Liver (tissue), 9 donors: ENCODE results near the gene DPH5. TPM values are rescaled to one million over a fixed set of nuclear protein-coding genes. Genes with fewer than 3 reads are reported as not detected.

Experiments
- DNase-seq: peaks from one replicate; pipeline ENCODE4 v3.0.0-alpha.2; 2017; ENCODE audit warnings: low spot score
- H3K27ac ChIP-seq, 2 donors: one replicate each; pipeline ENCODE4 v1.7.0; 2013; ENCODE audit warnings: inconsistent platforms in 2 of 2, low read length in 2 of 2, control low read depth in 1 of 2, low read depth in 1 of 2, mild to moderate bottlenecking in 1 of 2
- H3K27me3 ChIP-seq, 4 donors: one replicate each; pipeline versions ENCODE4 v1.6.1 to v1.7.0; 2013; ENCODE audit warnings: low read length in 3 of 4, inconsistent platforms in 1 of 4, mild to moderate bottlenecking in 1 of 4, moderate library complexity in 1 of 4; ENCODE audit not compliant: control insufficient read depth in 4 of 4, insufficient read depth in 4 of 4
- H3K36me3 ChIP-seq, 4 donors: one replicate each; pipeline versions ENCODE4 v1.6.1 to v1.7.0; 2013; ENCODE audit warnings: low read length in 3 of 4, mild to moderate bottlenecking in 3 of 4, low read depth in 1 of 4, moderate library complexity in 1 of 4; ENCODE audit not compliant: control insufficient read depth in 4 of 4, insufficient read depth in 3 of 4
- H3K4me1 ChIP-seq, 4 donors: one replicate each; pipeline versions ENCODE4 v1.6.1 to v1.7.0; 2013; ENCODE audit warnings: low read length in 3 of 4, mild to moderate bottlenecking in 3 of 4, moderate library complexity in 1 of 4; ENCODE audit not compliant: control insufficient read depth in 4 of 4, insufficient read depth in 4 of 4
- H3K4me3 ChIP-seq, 3 donors: one replicate each; pipeline versions ENCODE4 v1.6.1 to v1.7.0; 2013; ENCODE audit warnings: low read length in 3 of 3, control low read depth in 1 of 3, low read depth in 1 of 3, mild to moderate bottlenecking in 1 of 3
- H3K9ac ChIP-seq, 2 donors: one replicate each; pipeline ENCODE4 v1.7.0; 2013; ENCODE audit warnings: low read length in 2 of 2, mild to moderate bottlenecking in 2 of 2, moderate library complexity in 2 of 2, control low read depth in 1 of 2, low read depth in 1 of 2
- H3K9me3 ChIP-seq, 4 donors: one replicate each; pipeline versions ENCODE4 v1.6.1 to v1.7.0; 2013; ENCODE audit warnings: low read length in 3 of 4; ENCODE audit not compliant: control insufficient read depth in 4 of 4
- EGR1 ChIP-seq, 2 donors: IDR thresholded peaks; 2 replicates each; pipeline ENCODE4 v1.6.1; 2016 to 2018; ENCODE audit warnings: antibody characterized with exemption in 2 of 2, low read depth in 2 of 2
- FOXA1 ChIP-seq: IDR thresholded peaks from 2 replicates; pipeline ENCODE4 v1.6.1; 2016; ENCODE audit warnings: antibody characterized with exemption
- GABPA ChIP-seq, 2 donors: IDR thresholded peaks in 1 of 2; conservative IDR thresholded peaks in 1 of 2; 2 replicates each; pipeline ENCODE4 v1.6.1; 2016; ENCODE audit warnings: antibody characterized with exemption in 2 of 2, mild to moderate bottlenecking in 1 of 2, moderate library complexity in 1 of 2
- HNF4A ChIP-seq, 2 donors: conservative IDR thresholded peaks; 2 replicates each; pipeline ENCODE4 v1.6.1; 2016; ENCODE audit warnings: antibody characterized with exemption in 2 of 2, mild to moderate bottlenecking in 2 of 2
- HNF4G ChIP-seq: IDR thresholded peaks from 2 replicates; pipeline ENCODE4 v1.6.1; 2016; ENCODE audit warnings: antibody characterized with exemption
- NR2F2 ChIP-seq: IDR thresholded peaks from 2 replicates; pipeline ENCODE4 v1.6.1; 2016; ENCODE audit warnings: antibody characterized with exemption
- RAD21 ChIP-seq, 2 donors: IDR thresholded peaks; 2 replicates each; pipeline ENCODE4 v1.6.1; 2016; ENCODE audit warnings: antibody characterized with exemption in 2 of 2, mild to moderate bottlenecking in 2 of 2
- RXRA ChIP-seq, 2 donors: IDR thresholded peaks; 2 replicates each; pipeline ENCODE4 v1.6.1; 2017 to 2018; ENCODE audit warnings: antibody characterized with exemption in 2 of 2, mild to moderate bottlenecking in 1 of 2
- TAF1 ChIP-seq: conservative IDR thresholded peaks from 2 replicates; pipeline ENCODE4 v1.6.1; 2016; ENCODE audit warnings: antibody characterized with exemption, mild to moderate bottlenecking
- YY1 ChIP-seq: IDR thresholded peaks from 2 replicates; pipeline ENCODE4 v1.6.1; 2016; ENCODE audit warnings: antibody characterized with exemption, mild to moderate bottlenecking
- WGBS: extraction: QIAGEN DNeasy Blood & Tissue Kit; methylation state at CpG from one replicate; pipeline ENCODE4 v1.1.7; 2013; 5-methylcytosine and 5-hydroxymethylcytosine counted together
- polyA plus RNA-seq, 2 donors: library from polyadenylated mRNA; stranded (reverse) in 1 of 2; unstranded in 1 of 2; fragments of 200-250 nt in 1 of 2; fragments of >200 nt in 1 of 2; fragmentation: Nextera tagmentation in 1 of 2; extraction: Ambion mirVana in 1 of 2; gene quantifications; one replicate each; pipeline versions ENCODE4 v1.2.1 to v1.2.3, GENCODE V29; 2013 to 2015
- total RNA-seq, 2 donors: library from RNA; depleted of rRNA; stranded (reverse); fragments of >200 nt; gene quantifications; one replicate each; pipeline ENCODE4 v1.2.3, GENCODE V29; 2014
- TF ChIP-seq, protein P1 (sequence below): fragments of 150-350 bp; IDR thresholded peaks from 2 replicates; pipeline ENCODE4 v1.5.1; 2017; ENCODE audit warnings: improper control_type of control experiment, low read depth, low read length; ENCODE audit not compliant: missing input control
- TF ChIP-seq, protein P2 (sequence below): IDR thresholded peaks from 2 replicates; pipeline ENCODE4 v1.6.1; 2016; ENCODE audit warnings: antibody characterized with exemption, mild to moderate bottlenecking
- TF ChIP-seq, protein P3 (sequence below): IDR thresholded peaks from 2 replicates; pipeline ENCODE4 v1.6.1; 2016; ENCODE audit warnings: antibody characterized with exemption
- donor health status: healthy.
- donor health status: healthy.
- donor health status: healthy.
- donor health status: healthy.
- donor health status: healthy.

Gene DPH5
- total and polyA plus RNA-seq, 4 donors: 12.9 to 16.3 (median 14.8) TPM

- no peaks in the 10 kb centered on the region for H3K4me1 ChIP-seq
- no peaks in the 10 kb centered on the region for H3K9me3 ChIP-seq
- H3K27me3 ChIP-seq: no peaks in the 10 kb centered on the region
- 93% methylated on average over 2 of the region's 2 CpGs for WGBS
- H3K27ac ChIP-seq: no peak overlapping the region
- TF ChIP-seq EGR1 (IDR thresholded peaks at IDR 0.05; ENCODE audit: low read depth in 2 of 2) (no peak), RAD21 (IDR thresholded peaks at IDR 0.05) (peak in 1 of 2 donors; percentile 17), GABPA (IDR thresholded peaks at IDR 0.05 in 1 of 2, conservative IDR thresholded peaks at IDR 0.05 in 1 of 2) (no peak), FOXA1 (no peak)
- TF ChIP-seq, protein P1, sequence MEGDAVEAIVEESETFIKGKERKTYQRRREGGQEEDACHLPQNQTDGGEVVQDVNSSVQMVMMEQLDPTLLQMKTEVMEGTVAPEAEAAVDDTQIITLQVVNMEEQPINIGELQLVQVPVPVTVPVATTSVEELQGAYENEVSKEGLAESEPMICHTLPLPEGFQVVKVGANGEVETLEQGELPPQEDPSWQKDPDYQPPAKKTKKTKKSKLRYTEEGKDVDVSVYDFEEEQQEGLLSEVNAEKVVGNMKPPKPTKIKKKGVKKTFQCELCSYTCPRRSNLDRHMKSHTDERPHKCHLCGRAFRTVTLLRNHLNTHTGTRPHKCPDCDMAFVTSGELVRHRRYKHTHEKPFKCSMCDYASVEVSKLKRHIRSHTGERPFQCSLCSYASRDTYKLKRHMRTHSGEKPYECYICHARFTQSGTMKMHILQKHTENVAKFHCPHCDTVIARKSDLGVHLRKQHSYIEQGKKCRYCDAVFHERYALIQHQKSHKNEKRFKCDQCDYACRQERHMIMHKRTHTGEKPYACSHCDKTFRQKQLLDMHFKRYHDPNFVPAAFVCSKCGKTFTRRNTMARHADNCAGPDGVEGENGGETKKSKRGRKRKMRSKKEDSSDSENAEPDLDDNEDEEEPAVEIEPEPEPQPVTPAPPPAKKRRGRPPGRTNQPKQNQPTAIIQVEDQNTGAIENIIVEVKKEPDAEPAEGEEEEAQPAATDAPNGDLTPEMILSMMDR: no peak
- H3K9ac ChIP-seq: no peak overlapping the region
- no peak for DNase-seq
- peaks cover 0 to 2% (median under 1%) of the 10 kb centered on the region in 4 donors for H3K36me3 ChIP-seq
- H3K4me3 ChIP-seq: no peak overlapping the region
These were observed 18.2 kb upstream of the DPH5 start for GRCh38 chr1:101043776-101044175.

- peaks cover 0 to 2% (median under 1%) of the 10 kb centered on the region in 4 donors for H3K36me3 ChIP-seq
- no peak overlapping the region for H3K27ac ChIP-seq
- no peak overlapping the region for H3K9ac ChIP-seq
- no peaks in the 10 kb centered on the region for H3K9me3 ChIP-seq
- H3K27me3 ChIP-seq: no peaks in the 10 kb centered on the region
- WGBS: 95% methylated on average over 1 of the region's 1 CpG
- TF ChIP-seq EGR1 (IDR thresholded peaks at IDR 0.05; ENCODE audit: low read depth in 2 of 2) (no peak), HNF4G (no peak), TAF1 (no peak), RXRA (IDR thresholded peaks at IDR 0.05) (no peak), HNF4A (conservative IDR thresholded peaks at IDR 0.05) (no peak), NR2F2 (no peak), YY1 (no peak)
- TF ChIP-seq, protein P2, sequence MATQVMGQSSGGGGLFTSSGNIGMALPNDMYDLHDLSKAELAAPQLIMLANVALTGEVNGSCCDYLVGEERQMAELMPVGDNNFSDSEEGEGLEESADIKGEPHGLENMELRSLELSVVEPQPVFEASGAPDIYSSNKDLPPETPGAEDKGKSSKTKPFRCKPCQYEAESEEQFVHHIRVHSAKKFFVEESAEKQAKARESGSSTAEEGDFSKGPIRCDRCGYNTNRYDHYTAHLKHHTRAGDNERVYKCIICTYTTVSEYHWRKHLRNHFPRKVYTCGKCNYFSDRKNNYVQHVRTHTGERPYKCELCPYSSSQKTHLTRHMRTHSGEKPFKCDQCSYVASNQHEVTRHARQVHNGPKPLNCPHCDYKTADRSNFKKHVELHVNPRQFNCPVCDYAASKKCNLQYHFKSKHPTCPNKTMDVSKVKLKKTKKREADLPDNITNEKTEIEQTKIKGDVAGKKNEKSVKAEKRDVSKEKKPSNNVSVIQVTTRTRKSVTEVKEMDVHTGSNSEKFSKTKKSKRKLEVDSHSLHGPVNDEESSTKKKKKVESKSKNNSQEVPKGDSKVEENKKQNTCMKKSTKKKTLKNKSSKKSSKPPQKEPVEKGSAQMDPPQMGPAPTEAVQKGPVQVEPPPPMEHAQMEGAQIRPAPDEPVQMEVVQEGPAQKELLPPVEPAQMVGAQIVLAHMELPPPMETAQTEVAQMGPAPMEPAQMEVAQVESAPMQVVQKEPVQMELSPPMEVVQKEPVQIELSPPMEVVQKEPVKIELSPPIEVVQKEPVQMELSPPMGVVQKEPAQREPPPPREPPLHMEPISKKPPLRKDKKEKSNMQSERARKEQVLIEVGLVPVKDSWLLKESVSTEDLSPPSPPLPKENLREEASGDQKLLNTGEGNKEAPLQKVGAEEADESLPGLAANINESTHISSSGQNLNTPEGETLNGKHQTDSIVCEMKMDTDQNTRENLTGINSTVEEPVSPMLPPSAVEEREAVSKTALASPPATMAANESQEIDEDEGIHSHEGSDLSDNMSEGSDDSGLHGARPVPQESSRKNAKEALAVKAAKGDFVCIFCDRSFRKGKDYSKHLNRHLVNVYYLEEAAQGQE: no peak
- TF ChIP-seq, protein P1: no peak
- TF ChIP-seq, protein P3, sequence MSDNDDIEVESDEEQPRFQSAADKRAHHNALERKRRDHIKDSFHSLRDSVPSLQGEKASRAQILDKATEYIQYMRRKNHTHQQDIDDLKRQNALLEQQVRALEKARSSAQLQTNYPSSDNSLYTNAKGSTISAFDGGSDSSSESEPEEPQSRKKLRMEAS: no peak
- peaks cover 0 to 2% (median 0%) of the 10 kb centered on the region in 4 donors for H3K4me1 ChIP-seq
- no peak overlapping the region for H3K4me3 ChIP-seq
- DNase-seq: no peak
These were observed 15.7 kb upstream of the DPH5 start for GRCh38 chr1:101041300-101041699.
